Measurements from ENCODE around the gene GDE1.
"Not testable (repeated sequence)": the region's sequence is repeated elsewhere in the genome, so short reads cannot be mapped to it uniquely, and the experiment has no call there.

Gene GDE1

GRCh38 chr16:19521471-19522396 is at the start of gene GDE1:
GDE1 (minus strand) TSS chr16:19522098; CDS start chr16:19521964, 134 bp downstream.
- DNase-seq (ENCODE audit: low read depth): peak; percentile 89

- DNase-seq (ENCODE audit: low read depth): no peak
These were observed 45.7 kb upstream of the GDE1 start for GRCh38 chr16:19567560-19567959.

GRCh38 chr16:19566362-19566761 is 44.5 kb upstream of the GDE1 start:
- no peak for DNase-seq (ENCODE audit: low read depth)

GRCh38 chr16:19563377-19563776 is 41.5 kb upstream of the GDE1 start:
- no peak for DNase-seq (ENCODE audit: low read depth)

- DNase-seq (ENCODE audit: low read depth): no peak
These were observed 38.2 kb upstream of the GDE1 start for GRCh38 chr16:19560078-19560477.

- no peak for DNase-seq (ENCODE audit: low read depth)
These were observed 37.5 kb upstream of the GDE1 start for GRCh38 chr16:19559242-19559910.

- DNase-seq (ENCODE audit: low read depth): no peak
These were observed 34.3 kb upstream of the GDE1 start for GRCh38 chr16:19555938-19556771.

GRCh38 chr16:19555186-19555937 is 33.5 kb upstream of the GDE1 start, which contains the start of gene VPS35L:
VPS35L (plus strand) TSS chr16:19555703; CDS start chr16:19555730, 27 bp downstream.
- peak; percentile 90 for DNase-seq (ENCODE audit: low read depth)

GRCh38 chr16:19549673-19550072 is 27.8 kb upstream of the GDE1 start:
- DNase-seq (ENCODE audit: low read depth): no peak

GRCh38 chr16:19548144-19548543 is 26.2 kb upstream of the GDE1 start:
- no peak for DNase-seq (ENCODE audit: low read depth)

- not testable (repeated sequence) for DNase-seq (ENCODE audit: low read depth)
These were observed 21.5 kb upstream of the GDE1 start for GRCh38 chr16:19543278-19543996.

GRCh38 chr16:19542138-19542821 is 20.4 kb upstream of the GDE1 start:
- no peak for DNase-seq (ENCODE audit: low read depth)

GRCh38 chr16:19540241-19540970 is 18.5 kb upstream of the GDE1 start:
- DNase-seq (ENCODE audit: low read depth): no peak

- DNase-seq (ENCODE audit: low read depth): no peak
These were observed 10.7 kb upstream of the GDE1 start for GRCh38 chr16:19532601-19533000.

- DNase-seq (ENCODE audit: low read depth): no peak
These were observed 6.8 kb upstream of the GDE1 start for GRCh38 chr16:19528666-19529065.

GRCh38 chr16:19527161-19527560 is 5.3 kb upstream of the GDE1 start:
- DNase-seq (ENCODE audit: low read depth): no peak

GRCh38 chr16:19525385-19525723 is 3.5 kb upstream of the GDE1 start:
- DNase-seq (ENCODE audit: low read depth): no peak

GRCh38 chr16:19524616-19525384 is 2.9 kb upstream of the GDE1 start:
- no peak for DNase-seq (ENCODE audit: low read depth)

GRCh38 chr16:19524356-19524615 is 2.4 kb upstream of the GDE1 start:
- no peak for DNase-seq (ENCODE audit: low read depth)
